ENCODE measurements around the gene RALGPS2.
"Not testable (repeated sequence)": the region's sequence is repeated elsewhere in the genome, so short reads cannot be mapped to it uniquely, and the experiment has no call there.

Gene RALGPS2

GRCh38 chr1:178725466-178726086 lies 532 bp downstream of the RALGPS2 start:
- peak; percentile 20 for DNase-seq (ENCODE audit: low spot score)

GRCh38 chr1:178726087-178726517 lies 1.1 kb downstream of the RALGPS2 start:
- peak; percentile 72 for DNase-seq (ENCODE audit: low spot score)

GRCh38 chr1:178726545-178726944 lies 1.5 kb downstream of the RALGPS2 start:
- no peak for DNase-seq (ENCODE audit: low spot score)

- no peak for DNase-seq (ENCODE audit: low spot score)
Observed at GRCh38 chr1:178727014-178727895, 2.2 kb downstream of the RALGPS2 start.

- no peak for DNase-seq (ENCODE audit: low spot score)
Observed at GRCh38 chr1:178733972-178734371, 8.9 kb downstream of the RALGPS2 start.

GRCh38 chr1:178738780-178739179 lies 13.7 kb downstream of the RALGPS2 start:
- no peak for DNase-seq (ENCODE audit: low spot score)

GRCh38 chr1:178739285-178740045 lies 14.4 kb downstream of the RALGPS2 start:
- no peak for DNase-seq (ENCODE audit: low spot score)

GRCh38 chr1:178740491-178740890 lies 15.4 kb downstream of the RALGPS2 start:
- DNase-seq (ENCODE audit: low spot score) = no peak

GRCh38 chr1:178740924-178741323 lies 15.9 kb downstream of the RALGPS2 start:
- DNase-seq (ENCODE audit: low spot score) = no peak

- DNase-seq (ENCODE audit: low spot score) = no peak
Observed at GRCh38 chr1:178743801-178744200, 18.8 kb downstream of the RALGPS2 start.

- no peak for DNase-seq (ENCODE audit: low spot score)
Observed at GRCh38 chr1:178745260-178745659, 20.2 kb downstream of the RALGPS2 start.

- no peak for DNase-seq (ENCODE audit: low spot score)
Observed at GRCh38 chr1:178746345-178746744, 21.3 kb downstream of the RALGPS2 start.

- DNase-seq (ENCODE audit: low spot score) = not testable (repeated sequence)
Observed at GRCh38 chr1:178747361-178747760, 22.3 kb downstream of the RALGPS2 start.

- no peak for DNase-seq (ENCODE audit: low spot score)
Observed at GRCh38 chr1:178749581-178750166, 24.6 kb downstream of the RALGPS2 start.

GRCh38 chr1:178751046-178751445 lies 26.0 kb downstream of the RALGPS2 start:
- no peak for DNase-seq (ENCODE audit: low spot score)

GRCh38 chr1:178752891-178753290 lies 27.8 kb downstream of the RALGPS2 start:
- DNase-seq (ENCODE audit: low spot score) = no peak

GRCh38 chr1:178754655-178755256 lies 29.7 kb downstream of the RALGPS2 start:
- not testable (repeated sequence) for DNase-seq (ENCODE audit: low spot score)

GRCh38 chr1:178768423-178768822 lies 43.4 kb downstream of the RALGPS2 start:
- DNase-seq (ENCODE audit: low spot score) = peak; percentile 22

GRCh38 chr1:178772952-178773351 lies 47.9 kb downstream of the RALGPS2 start:
- no peak for DNase-seq (ENCODE audit: low spot score)

- DNase-seq (ENCODE audit: low spot score) = peak; percentile 32
Observed at GRCh38 chr1:178774263-178774662, 49.2 kb downstream of the RALGPS2 start.

GRCh38 chr1:178776553-178776952 lies 51.5 kb downstream of the RALGPS2 start:
- DNase-seq (ENCODE audit: low spot score) = no peak

All from kidney capillary endothelial cell (primary cell).